ENCODE measurements around the gene NRXN3.

Gene NRXN3

DNA sequence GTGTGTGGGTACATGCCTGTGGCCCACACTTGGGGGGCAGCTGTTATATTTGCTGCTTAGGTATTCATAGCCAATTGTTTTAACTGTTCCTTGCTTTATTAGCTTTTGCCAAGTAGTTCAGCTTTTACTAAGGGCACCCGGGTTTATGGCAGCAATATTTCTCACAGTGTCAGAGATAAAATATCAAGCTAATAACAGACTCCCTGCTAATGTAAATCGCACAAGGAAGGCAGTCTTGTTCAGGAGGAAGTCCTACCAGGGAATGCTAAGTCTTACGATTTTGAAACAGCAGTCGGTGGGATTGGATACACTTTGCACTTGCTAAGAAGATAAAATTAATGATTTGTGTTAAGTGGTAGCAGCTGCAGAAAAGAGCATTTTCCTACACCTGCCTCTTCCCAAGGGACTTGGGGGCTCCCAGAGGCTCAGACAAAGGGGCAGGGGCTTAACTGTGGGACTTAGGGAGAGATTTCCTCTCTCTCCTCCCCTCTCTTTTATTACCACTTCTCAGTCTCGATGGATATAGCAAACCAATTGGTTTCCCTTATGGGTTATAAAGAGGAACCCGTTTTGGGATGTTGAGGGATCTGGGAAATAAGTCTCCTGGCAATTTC is 175.1 kb downstream of the NRXN3 start:
- DNase-seq (ENCODE audit: extremely low read depth, low read depth): no peak
- TF ChIP-seq, protein P1, sequence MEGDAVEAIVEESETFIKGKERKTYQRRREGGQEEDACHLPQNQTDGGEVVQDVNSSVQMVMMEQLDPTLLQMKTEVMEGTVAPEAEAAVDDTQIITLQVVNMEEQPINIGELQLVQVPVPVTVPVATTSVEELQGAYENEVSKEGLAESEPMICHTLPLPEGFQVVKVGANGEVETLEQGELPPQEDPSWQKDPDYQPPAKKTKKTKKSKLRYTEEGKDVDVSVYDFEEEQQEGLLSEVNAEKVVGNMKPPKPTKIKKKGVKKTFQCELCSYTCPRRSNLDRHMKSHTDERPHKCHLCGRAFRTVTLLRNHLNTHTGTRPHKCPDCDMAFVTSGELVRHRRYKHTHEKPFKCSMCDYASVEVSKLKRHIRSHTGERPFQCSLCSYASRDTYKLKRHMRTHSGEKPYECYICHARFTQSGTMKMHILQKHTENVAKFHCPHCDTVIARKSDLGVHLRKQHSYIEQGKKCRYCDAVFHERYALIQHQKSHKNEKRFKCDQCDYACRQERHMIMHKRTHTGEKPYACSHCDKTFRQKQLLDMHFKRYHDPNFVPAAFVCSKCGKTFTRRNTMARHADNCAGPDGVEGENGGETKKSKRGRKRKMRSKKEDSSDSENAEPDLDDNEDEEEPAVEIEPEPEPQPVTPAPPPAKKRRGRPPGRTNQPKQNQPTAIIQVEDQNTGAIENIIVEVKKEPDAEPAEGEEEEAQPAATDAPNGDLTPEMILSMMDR (IDR thresholded peaks at IDR 0.05; ENCODE audit: low read depth, low read length): no peak

DNA sequence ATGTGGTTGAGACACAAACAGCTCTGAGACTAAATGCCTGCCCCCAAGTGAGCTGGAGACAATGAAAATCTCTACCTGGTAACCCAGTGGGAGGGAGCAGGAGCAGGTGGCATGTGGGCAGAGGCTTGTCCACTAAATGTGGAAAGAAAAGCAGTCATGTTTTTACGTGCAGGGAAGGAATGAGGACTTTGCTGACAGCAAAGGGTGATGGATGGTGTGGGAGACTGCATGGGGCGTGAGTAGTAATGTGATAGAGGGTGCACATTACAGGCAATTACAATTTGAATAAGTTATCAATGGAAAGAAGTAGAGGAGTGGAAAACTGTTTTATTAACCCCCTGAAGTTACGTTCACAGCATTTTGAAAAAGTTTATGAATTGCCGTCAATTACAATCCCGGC is 176.6 kb downstream of the NRXN3 start:
- no peak for DNase-seq (ENCODE audit: extremely low read depth, low read depth)
- TF ChIP-seq, protein P1 (IDR thresholded peaks at IDR 0.05; ENCODE audit: low read depth, low read length): no peak

DNA sequence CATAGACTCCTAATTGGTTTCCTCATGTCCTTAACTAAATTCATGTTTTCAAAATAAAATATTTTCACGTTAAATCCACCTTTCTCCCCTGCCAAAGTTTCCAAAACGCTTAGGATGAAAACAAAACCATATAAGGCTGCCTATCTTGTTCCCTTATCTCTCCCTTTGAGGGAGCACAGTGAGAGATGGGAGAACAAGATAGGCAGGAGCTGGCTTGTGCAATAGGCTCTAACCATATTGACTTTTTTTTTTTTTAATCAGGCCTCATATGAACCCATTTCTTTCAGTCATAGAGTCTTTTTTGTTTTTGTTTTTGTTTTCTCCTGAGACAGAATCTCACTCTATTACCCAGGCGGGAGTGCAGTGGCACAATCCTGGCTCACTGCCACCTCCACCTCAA is 184.9 kb downstream of the NRXN3 start:
- TF ChIP-seq, protein P1 (IDR thresholded peaks at IDR 0.05; ENCODE audit: low read depth, low read length): no peak
- DNase-seq (ENCODE audit: extremely low read depth, low read depth): no peak

DNA sequence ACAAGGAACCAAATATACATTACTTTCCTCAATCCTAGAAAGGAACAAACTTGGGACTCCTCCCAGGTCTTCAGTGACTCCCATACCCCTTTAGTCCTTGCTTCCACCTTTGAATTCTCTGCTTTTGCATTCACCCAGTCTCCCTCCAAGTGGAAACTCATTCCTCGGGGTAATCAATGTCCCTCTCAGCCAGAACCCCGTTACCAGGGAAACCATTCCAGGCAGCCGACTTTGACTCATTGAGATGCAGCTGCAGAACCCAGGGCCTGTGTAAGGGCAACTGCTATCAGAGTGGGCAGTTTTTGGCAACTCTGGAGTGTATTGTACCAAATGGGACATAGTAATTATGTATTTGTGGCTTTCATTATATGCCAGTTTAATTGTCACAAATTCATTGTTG is 186.2 kb downstream of the NRXN3 start:
- TF ChIP-seq, protein P1 (IDR thresholded peaks at IDR 0.05; ENCODE audit: low read depth, low read length): no peak
- no peak for DNase-seq (ENCODE audit: extremely low read depth, low read depth)

DNA sequence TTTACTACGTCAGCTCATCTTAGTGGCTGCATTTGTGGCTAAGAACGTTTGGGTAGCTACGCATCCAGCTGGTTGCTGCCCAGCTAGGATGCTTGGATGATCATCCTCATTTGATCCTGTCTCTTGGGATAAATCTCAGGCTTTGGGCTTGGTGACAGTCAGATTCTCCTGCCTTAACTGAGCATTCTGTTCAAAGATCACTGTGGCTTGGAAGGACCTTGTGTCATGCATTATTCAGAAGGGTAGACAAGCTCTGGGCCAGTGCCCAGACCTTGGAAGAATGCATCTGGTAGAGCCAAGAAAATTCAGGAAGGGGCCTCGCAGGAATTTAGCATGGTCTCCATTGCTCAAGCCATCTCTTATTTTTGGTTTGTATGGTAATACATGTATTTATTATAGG is 188.4 kb downstream of the NRXN3 start:
- TF ChIP-seq, protein P1 (IDR thresholded peaks at IDR 0.05; ENCODE audit: low read depth, low read length): no peak
- no peak for DNase-seq (ENCODE audit: extremely low read depth, low read depth)

DNA sequence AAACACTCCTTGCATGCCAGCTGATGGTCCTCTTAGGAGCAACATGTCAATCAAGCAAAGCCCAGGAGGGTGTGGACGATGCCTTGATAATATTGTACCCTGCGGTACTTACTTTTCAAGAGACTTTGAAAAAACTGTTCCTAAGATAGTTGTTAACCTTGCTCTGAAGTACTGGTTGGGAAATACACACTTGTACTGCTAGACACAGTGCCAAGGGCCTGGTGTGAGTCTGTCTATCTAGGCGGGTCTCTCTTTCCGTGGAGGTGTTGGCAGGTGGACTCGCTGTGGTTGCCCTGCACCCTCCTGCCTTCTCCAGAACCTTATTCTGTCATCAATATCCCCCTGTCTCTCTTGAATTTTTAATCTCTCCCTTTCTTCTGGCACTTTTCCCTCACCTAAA is 189.4 kb downstream of the NRXN3 start:
- TF ChIP-seq, protein P1 (IDR thresholded peaks at IDR 0.05; ENCODE audit: low read depth, low read length): no peak
- DNase-seq (ENCODE audit: extremely low read depth, low read depth): no peak

DNA sequence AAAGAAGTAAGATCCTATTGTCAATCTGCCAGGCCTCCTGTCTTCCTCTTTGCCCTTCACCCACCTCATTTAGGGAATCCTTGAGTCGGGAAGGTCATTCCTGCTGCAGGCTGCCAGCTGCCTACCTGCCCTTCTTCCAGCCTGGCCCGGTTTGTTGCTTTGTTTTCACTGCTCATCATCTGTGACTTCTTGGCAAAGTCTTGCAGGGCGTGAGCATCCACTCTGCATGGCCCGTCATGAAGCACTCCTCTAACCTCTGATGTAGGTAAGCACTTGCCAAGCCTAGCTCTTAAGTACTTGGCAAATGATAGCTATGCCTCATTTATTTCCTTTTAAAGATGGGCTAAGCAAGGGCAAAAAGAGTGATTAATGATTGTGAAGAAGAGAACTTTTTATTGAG is 192.8 kb downstream of the NRXN3 start:
- no peak for DNase-seq (ENCODE audit: extremely low read depth, low read depth)
- TF ChIP-seq, protein P1 (IDR thresholded peaks at IDR 0.05; ENCODE audit: low read depth, low read length): no peak
